Hippocampal formation (tissue), 2 donors: Measurements from ENCODE around the gene TSPAN7.

Experiments used
- DNase-seq, 2 donors: peaks; one replicate each; lab custom pipeline; 2025; lab: John Stamatoyannopoulos, UW

Gene TSPAN7

GRCh38 chrX:38561126-38561868 lies at the start of gene TSPAN7:
TSS of gene TSPAN7 (plus strand) at chrX:38561542. CDS start at chrX:38561547, 5 bp downstream.
- DNase-seq, result peak; percentile 46 to 65

GRCh38 chrX:38513112-38513742 lies 48.1 kb upstream of the TSPAN7 start:
- no peak for DNase-seq

- no peak for DNase-seq
Measured at GRCh38 chrX:38514016-38514854, 47.1 kb upstream of the TSPAN7 start.

GRCh38 chrX:38515291-38515690 lies 46.1 kb upstream of the TSPAN7 start:
- DNase-seq, result no peak

GRCh38 chrX:38516196-38516774 lies 45.1 kb upstream of the TSPAN7 start:
- no peak for DNase-seq

GRCh38 chrX:38519651-38520050 lies 41.7 kb upstream of the TSPAN7 start:
- DNase-seq, result no peak

- DNase-seq, result no peak
Measured at GRCh38 chrX:38538134-38538533, 23.2 kb upstream of the TSPAN7 start.

- DNase-seq, result no peak
Measured at GRCh38 chrX:38539748-38540147, 21.6 kb upstream of the TSPAN7 start.

GRCh38 chrX:38548508-38548907 lies 12.8 kb upstream of the TSPAN7 start:
- DNase-seq, result no peak

- DNase-seq, result no peak
Measured at GRCh38 chrX:38552721-38553120, 8.6 kb upstream of the TSPAN7 start.

GRCh38 chrX:38558686-38559085 lies 2.7 kb upstream of the TSPAN7 start:
- DNase-seq, result no peak

GRCh38 chrX:38560776-38561125 lies 591 bp upstream of the TSPAN7 start:
- no peak for DNase-seq

- peak in 1 of 2 donors; percentile 31 for DNase-seq
Measured at GRCh38 chrX:38561951-38562719, 793 bp downstream of the TSPAN7 start.

- DNase-seq, result no peak
Measured at GRCh38 chrX:38563030-38563429, 1.7 kb downstream of the TSPAN7 start.

GRCh38 chrX:38570396-38570795 lies 9.1 kb downstream of the TSPAN7 start:
- DNase-seq, result no peak

GRCh38 chrX:38571058-38571457 lies 9.7 kb downstream of the TSPAN7 start:
- DNase-seq, result no peak

GRCh38 chrX:38574858-38575257 lies 13.5 kb downstream of the TSPAN7 start:
- DNase-seq, result no peak

- DNase-seq, result no peak
Measured at GRCh38 chrX:38575888-38576287, 14.5 kb downstream of the TSPAN7 start.

GRCh38 chrX:38577738-38578137 lies 16.4 kb downstream of the TSPAN7 start:
- DNase-seq, result no peak

- DNase-seq, result no peak
Measured at GRCh38 chrX:38578167-38578566, 16.8 kb downstream of the TSPAN7 start.

- DNase-seq, result no peak
Measured at GRCh38 chrX:38583181-38583580, 21.8 kb downstream of the TSPAN7 start.

- no peak for DNase-seq
Measured at GRCh38 chrX:38594434-38594833, 33.1 kb downstream of the TSPAN7 start.
